ENCODE data around the gene OGDHL.
"Not testable (repeated sequence)": the region's sequence is repeated elsewhere in the genome, so short reads cannot be mapped to it uniquely, and the experiment has no call there.

The OGDHL gene

DNA sequence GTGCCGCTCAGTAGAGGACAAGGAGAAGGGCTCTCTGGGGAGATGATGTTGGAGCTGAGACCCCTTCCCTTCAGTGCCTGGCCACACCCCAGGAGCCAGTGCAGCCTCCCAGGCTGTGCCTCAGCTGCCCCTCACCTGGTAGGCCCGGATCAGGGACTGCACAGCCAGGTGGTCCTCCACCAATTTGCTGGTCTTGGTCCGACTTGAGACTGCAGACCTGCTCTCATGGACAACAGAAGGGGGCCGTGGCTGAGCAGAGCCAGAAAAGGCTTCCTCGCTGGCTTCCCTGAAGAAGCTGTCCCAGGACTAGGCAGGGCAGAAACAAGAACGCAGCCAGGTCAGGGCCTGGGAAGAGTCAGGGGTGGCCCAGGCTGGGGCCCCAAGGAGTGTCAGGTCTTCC lies 5.5 kb downstream of the OGDHL start:
- Histone ChIP-seq H3K9me3 (ENCODE audit: control insufficient read depth, insufficient read depth, low read length) (no peaks in the 10 kb centered on the region), H3K4me1 (ENCODE audit: control insufficient read depth, insufficient read depth, low read length) (0 out of 2 replicates have a peak, but pooled peaks cover 5% of the 10 kb centered on the region), H3K27ac (ENCODE audit: low read depth, low read length) (no peak overlapping the region), H3K36me3 (ENCODE audit: control insufficient read depth, insufficient read depth, low read length) (peaks cover 19% of the 10 kb centered on the region), H3K4me3 (ENCODE audit: low read depth, low read length) (no peak overlapping the region), H3K27me3 (ENCODE audit: control insufficient read depth, insufficient read depth, low read length) (0 out of 2 replicates have a peak, but pooled peaks cover 4% of the 10 kb centered on the region), H3K9ac (ENCODE audit: low read depth, low read length) (no peak overlapping the region)

DNA sequence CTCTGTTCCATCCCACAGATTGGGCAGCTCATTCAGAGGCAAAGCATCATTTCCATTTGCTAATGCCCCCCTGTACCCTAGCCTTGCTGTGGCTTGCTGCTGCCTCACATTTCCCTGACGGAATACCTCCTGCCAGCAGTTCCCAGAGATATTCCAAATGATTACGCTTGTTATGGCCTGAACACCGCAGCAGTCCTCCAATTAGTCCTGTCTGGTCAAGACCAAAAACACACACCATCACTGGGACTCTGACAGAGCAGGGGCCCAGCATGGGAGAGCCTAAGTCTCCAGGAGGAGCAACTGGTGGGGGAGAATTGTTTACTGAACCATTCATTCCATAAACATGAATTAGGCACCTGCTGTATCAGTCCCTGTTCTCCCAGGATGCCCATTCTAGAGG lies 6.1 kb downstream of the OGDHL start:
- Histone ChIP-seq H3K9me3 (ENCODE audit: control insufficient read depth, insufficient read depth, low read length) (no peaks in the 10 kb centered on the region), H3K27me3 (ENCODE audit: control insufficient read depth, insufficient read depth, low read length) (0 out of 2 replicates have a peak, but pooled peaks cover 4% of the 10 kb centered on the region), H3K9ac (ENCODE audit: low read depth, low read length) (no peak overlapping the region), H3K36me3 (ENCODE audit: control insufficient read depth, insufficient read depth, low read length) (peaks cover 21% of the 10 kb centered on the region), H3K4me3 (ENCODE audit: low read depth, low read length) (no peak overlapping the region), H3K4me1 (ENCODE audit: control insufficient read depth, insufficient read depth, low read length) (no peaks in the 10 kb centered on the region), H3K27ac (ENCODE audit: low read depth, low read length) (no peak overlapping the region)

DNA sequence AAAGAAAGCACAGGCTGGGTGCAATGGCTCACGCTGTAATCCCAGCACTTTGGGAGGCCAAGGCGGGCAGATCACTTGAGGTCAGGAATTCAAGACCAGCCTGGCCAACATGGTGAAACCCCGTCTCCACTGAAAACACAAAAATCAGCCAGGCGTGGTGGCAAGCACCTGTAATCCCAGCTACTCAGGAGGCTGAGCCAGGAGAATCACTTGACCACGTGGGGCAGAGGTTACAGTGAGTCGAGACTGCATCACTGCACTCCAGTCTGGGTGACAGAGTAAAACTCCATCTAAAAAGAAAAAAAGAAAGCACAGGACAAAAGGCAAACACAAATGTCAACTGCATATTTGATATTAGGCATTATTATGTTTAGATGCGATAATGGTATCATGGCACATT lies 7.2 kb downstream of the OGDHL start:
- not testable (repeated sequence) for H3K4me1 ChIP-seq (ENCODE audit: control insufficient read depth, insufficient read depth, low read length); H3K9me3 ChIP-seq (ENCODE audit: control insufficient read depth, insufficient read depth, low read length); H3K9ac ChIP-seq (ENCODE audit: low read depth, low read length); H3K4me3 ChIP-seq (ENCODE audit: low read depth, low read length); H3K27ac ChIP-seq (ENCODE audit: low read depth, low read length); H3K27me3 ChIP-seq (ENCODE audit: control insufficient read depth, insufficient read depth, low read length)
- peaks cover 24% of the 10 kb centered on the region for H3K36me3 ChIP-seq (ENCODE audit: control insufficient read depth, insufficient read depth, low read length)

DNA sequence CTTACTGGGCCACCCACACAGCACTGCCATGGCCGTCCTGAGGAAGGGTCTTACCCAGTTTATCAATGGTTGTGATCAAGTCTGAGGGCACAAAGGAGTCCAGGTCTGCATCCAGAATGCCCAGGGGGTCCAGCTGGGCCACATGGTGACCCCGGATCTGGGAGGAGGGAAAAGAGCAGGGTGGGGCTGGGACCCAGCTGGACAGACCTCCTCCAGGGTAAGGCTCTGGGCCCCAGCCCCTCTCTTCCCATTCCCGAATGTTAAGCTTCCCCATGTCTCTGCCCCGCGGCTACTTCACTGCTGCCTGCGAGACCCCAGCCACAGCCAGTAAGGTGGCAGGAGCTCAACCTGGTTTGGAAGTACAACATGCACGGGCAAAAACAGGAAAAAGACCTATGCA lies 9.5 kb downstream of the OGDHL start:
- Histone ChIP-seq H3K4me3 (ENCODE audit: low read depth, low read length) (no peak overlapping the region), H3K4me1 (ENCODE audit: control insufficient read depth, insufficient read depth, low read length) (no peaks in the 10 kb centered on the region), H3K27ac (ENCODE audit: low read depth, low read length) (no peak overlapping the region), H3K9ac (ENCODE audit: low read depth, low read length) (no peak overlapping the region), H3K9me3 (ENCODE audit: control insufficient read depth, insufficient read depth, low read length) (no peaks in the 10 kb centered on the region), H3K27me3 (ENCODE audit: control insufficient read depth, insufficient read depth, low read length) (no peaks in the 10 kb centered on the region), H3K36me3 (ENCODE audit: control insufficient read depth, insufficient read depth, low read length) (peaks cover 28% of the 10 kb centered on the region)

DNA sequence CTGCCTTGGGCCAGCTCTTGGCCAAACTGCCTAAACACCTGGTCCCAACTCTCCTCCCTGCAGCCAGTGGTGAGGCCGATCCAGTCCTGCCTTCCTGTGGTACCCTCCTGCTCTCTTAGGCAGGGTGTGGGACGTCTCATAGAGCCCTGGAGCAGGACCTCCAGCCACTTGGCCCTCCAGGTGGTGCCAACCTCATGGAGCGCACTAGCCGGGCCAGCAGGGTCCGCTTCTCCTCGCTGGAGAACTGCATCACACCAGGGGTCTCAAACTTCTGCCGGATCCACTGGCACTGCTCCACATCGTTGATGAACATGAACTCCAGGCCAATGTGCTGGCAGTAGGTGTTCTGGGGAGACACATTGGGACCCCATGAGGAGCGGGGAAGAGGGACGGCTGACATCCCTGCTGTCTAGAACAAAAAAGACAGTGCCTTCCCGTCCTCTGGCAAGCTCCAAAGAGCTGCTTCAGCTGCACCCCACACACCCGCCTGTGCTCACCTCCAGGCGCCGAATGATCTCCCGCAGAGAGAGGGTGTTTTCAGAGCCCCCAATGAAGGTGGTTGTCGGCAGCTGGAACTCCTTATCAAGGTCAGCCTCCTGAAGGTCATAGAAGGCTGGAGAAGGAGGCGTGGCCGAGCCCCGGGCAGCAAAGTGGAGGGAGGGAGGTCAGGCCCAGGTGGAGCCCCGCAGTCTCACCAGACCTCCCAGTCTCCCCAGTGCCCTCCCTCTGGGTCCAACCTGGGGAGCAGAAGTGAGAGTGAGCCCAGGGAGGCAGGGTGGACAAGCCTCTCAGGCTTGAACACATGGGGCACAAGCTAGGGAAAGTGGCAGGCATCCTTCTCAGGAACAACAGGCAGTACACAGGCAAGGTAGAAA lies 10.2 kb downstream of the OGDHL start:
- Histone ChIP-seq H3K9ac (ENCODE audit: low read depth, low read length) (no peak overlapping the region), H3K4me1 (ENCODE audit: control insufficient read depth, insufficient read depth, low read length) (no peaks in the 10 kb centered on the region), H3K9me3 (ENCODE audit: control insufficient read depth, insufficient read depth, low read length) (no peaks in the 10 kb centered on the region)

DNA sequence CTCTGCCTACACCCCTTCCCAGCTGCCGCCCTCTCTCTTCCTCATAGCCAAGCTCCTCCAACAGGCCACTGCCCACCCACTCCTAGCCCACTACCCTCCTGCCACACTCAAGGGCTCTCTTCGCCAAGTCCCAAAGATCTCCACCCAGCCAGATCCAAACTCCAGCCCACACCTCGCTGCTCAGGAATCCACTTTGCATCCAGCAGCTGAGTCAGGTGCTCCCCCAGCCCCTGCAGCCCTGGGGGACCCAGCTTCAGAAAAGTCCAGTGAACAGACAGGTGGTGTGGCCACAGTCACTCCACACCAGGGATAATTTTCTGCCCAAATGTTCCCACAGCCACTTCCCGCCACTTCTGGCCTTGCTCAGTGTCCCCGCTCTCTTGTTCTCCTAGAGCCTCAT lies 10.9 kb downstream of the OGDHL start:
- no peak overlapping the region for H3K9ac ChIP-seq (ENCODE audit: low read depth, low read length)
- no peak overlapping the region for H3K4me3 ChIP-seq (ENCODE audit: low read depth, low read length)
- no peaks in the 10 kb centered on the region for H3K27me3 ChIP-seq (ENCODE audit: control insufficient read depth, insufficient read depth, low read length)
- H3K4me1 ChIP-seq (ENCODE audit: control insufficient read depth, insufficient read depth, low read length) = no peaks in the 10 kb centered on the region
- H3K27ac ChIP-seq (ENCODE audit: low read depth, low read length) = no peak overlapping the region
- H3K9me3 ChIP-seq (ENCODE audit: control insufficient read depth, insufficient read depth, low read length) = no peaks in the 10 kb centered on the region
- peaks cover 35% of the 10 kb centered on the region for H3K36me3 ChIP-seq (ENCODE audit: control insufficient read depth, insufficient read depth, low read length)

More for the DNA sequence above, 10.2 kb downstream of the OGDHL start:
- Histone ChIP-seq H3K27me3 (ENCODE audit: control insufficient read depth, insufficient read depth, low read length) (no peaks in the 10 kb centered on the region), H3K4me3 (ENCODE audit: low read depth, low read length) (no peak overlapping the region), H3K36me3 (ENCODE audit: control insufficient read depth, insufficient read depth, low read length) (peaks cover 33% of the 10 kb centered on the region), H3K27ac (ENCODE audit: low read depth, low read length) (no peak overlapping the region)

DNA sequence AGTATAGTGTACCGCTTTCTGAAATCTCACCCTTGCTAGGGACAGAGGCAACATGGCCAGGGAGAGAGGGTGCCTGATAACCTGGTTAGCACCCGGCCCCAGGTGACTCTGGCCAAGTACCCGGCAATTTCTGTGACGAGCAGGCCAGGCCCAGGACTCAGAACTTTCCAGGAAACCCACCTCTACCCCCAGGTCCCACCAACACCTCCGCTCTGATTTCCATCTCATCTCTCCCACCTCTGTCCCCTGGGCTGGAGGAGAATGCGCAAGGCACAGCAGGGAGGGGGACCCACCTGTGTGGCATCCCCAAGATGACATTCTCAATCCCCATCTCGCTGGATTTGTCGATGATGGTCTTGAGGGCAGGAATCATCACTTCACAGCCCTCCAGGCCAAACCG lies 11.6 kb downstream of the OGDHL start:
- no peaks in the 10 kb centered on the region for H3K4me1 ChIP-seq (ENCODE audit: control insufficient read depth, insufficient read depth, low read length)
- H3K9me3 ChIP-seq (ENCODE audit: control insufficient read depth, insufficient read depth, low read length) = no peaks in the 10 kb centered on the region
- peaks cover 40% of the 10 kb centered on the region for H3K36me3 ChIP-seq (ENCODE audit: control insufficient read depth, insufficient read depth, low read length)
- H3K4me3 ChIP-seq (ENCODE audit: low read depth, low read length) = no peak overlapping the region
- H3K27me3 ChIP-seq (ENCODE audit: control insufficient read depth, insufficient read depth, low read length) = no peaks in the 10 kb centered on the region
- no peak overlapping the region for H3K27ac ChIP-seq (ENCODE audit: low read depth, low read length)
- no peak overlapping the region for H3K9ac ChIP-seq (ENCODE audit: low read depth, low read length)

DNA sequence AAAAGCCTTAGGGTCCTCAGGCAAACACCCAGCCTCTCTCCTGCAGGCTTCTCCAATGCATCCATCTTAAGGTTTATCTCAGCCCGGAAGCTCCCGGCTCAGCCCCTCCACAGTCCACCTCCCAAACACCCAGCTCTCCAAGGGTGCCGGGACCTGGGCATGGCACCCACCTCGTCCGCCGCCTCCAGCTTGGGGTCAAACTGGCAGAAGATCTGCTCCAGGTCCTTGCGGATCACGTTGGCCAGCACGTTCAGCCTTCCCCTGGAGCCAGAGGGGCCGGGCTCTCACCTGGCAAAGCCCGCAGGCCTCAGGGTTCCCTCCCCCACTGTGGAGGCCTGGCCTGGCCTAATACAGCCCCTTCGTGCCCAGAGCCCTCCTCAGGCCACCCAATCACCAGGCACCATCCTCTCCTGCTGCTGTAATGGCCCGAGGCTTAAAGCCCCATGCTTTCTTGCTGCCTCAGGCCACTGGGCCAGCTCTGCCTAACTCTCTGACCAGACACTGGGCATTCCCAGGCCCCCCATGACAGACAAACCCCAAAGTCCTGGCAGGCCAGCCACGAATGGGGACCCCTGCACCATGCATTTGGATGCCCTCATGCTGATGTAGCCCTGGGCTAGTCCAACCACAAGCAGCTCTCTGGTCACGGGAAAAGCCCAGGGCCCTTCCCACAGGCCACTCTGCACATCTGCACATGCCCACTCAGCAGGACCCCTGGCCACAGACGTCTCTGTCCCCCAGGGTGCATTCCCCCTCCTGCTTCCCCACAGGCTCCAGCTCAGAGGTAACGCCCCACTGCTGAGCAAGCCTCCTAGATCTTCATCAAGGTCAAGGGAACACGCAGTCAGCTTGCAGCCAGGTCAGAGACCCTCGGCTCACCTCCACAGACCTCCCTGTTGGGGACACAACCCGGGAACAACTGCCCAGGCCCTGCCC lies 12.3 kb downstream of the OGDHL start:
- Histone ChIP-seq H3K27ac (ENCODE audit: low read depth, low read length) (no peak overlapping the region), H3K27me3 (ENCODE audit: control insufficient read depth, insufficient read depth, low read length) (no peaks in the 10 kb centered on the region), H3K4me3 (ENCODE audit: low read depth, low read length) (no peak overlapping the region), H3K4me1 (ENCODE audit: control insufficient read depth, insufficient read depth, low read length) (no peaks in the 10 kb centered on the region), H3K36me3 (ENCODE audit: control insufficient read depth, insufficient read depth, low read length) (peaks cover 43% of the 10 kb centered on the region), H3K9me3 (ENCODE audit: control insufficient read depth, insufficient read depth, low read length) (no peaks in the 10 kb centered on the region), H3K9ac (ENCODE audit: low read depth, low read length) (no peak overlapping the region)

DNA sequence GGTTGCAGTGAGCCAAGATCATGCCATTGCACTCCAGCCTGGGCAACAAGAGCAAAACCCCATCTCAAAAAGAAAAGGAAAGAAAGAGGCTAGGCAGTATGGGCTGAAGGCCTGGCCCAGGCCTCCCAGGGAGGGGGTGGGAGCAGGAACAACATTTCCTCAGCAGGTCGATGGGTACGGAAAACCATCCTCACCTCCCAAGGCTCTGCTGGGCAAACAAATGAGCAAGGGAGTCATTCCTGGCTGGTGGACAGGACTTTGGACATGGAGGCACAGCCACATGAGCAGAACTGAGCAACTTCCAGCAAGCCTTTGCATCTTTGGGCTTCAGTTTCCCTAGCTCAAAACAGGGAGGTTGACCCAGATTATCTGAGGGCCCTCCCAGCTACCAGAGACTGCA lies 13.0 kb downstream of the OGDHL start:
- no peaks in the 10 kb centered on the region for H3K9me3 ChIP-seq (ENCODE audit: control insufficient read depth, insufficient read depth, low read length)
- H3K27me3 ChIP-seq (ENCODE audit: control insufficient read depth, insufficient read depth, low read length) = no peaks in the 10 kb centered on the region
- no peak overlapping the region for H3K4me3 ChIP-seq (ENCODE audit: low read depth, low read length)
- H3K36me3 ChIP-seq (ENCODE audit: control insufficient read depth, insufficient read depth, low read length) = peaks cover 49% of the 10 kb centered on the region
- H3K27ac ChIP-seq (ENCODE audit: low read depth, low read length) = no peak overlapping the region
- H3K4me1 ChIP-seq (ENCODE audit: control insufficient read depth, insufficient read depth, low read length) = no peaks in the 10 kb centered on the region
- H3K9ac ChIP-seq (ENCODE audit: low read depth, low read length) = no peak overlapping the region

DNA sequence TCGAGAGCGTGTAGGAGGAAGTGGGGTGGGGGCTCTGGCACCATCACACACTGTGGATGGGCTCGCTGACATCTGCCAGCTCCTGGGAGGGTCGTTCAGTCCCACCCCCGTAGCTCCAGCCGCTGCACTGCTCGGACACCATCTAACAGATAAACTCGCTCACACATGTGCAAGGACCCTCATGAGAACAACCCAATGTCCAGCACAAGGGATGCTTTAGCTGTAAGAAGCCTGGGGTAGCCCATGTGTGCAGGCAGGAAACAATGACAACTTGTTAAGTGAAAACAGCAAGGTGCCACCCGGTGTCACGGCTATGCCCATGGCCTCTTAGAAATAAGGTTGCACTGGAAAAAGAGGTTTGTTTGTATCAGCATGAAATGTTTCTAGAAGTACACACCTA lies 14.1 kb downstream of the OGDHL start:
- no peak overlapping the region for H3K4me3 ChIP-seq (ENCODE audit: low read depth, low read length)
- no peaks in the 10 kb centered on the region for H3K27me3 ChIP-seq (ENCODE audit: control insufficient read depth, insufficient read depth, low read length)
- H3K9me3 ChIP-seq (ENCODE audit: control insufficient read depth, insufficient read depth, low read length) = no peaks in the 10 kb centered on the region
- no peaks in the 10 kb centered on the region for H3K4me1 ChIP-seq (ENCODE audit: control insufficient read depth, insufficient read depth, low read length)
- peaks cover 57% of the 10 kb centered on the region for H3K36me3 ChIP-seq (ENCODE audit: control insufficient read depth, insufficient read depth, low read length)
- no peak overlapping the region for H3K9ac ChIP-seq (ENCODE audit: low read depth, low read length)
- no peak overlapping the region for H3K27ac ChIP-seq (ENCODE audit: low read depth, low read length)

DNA sequence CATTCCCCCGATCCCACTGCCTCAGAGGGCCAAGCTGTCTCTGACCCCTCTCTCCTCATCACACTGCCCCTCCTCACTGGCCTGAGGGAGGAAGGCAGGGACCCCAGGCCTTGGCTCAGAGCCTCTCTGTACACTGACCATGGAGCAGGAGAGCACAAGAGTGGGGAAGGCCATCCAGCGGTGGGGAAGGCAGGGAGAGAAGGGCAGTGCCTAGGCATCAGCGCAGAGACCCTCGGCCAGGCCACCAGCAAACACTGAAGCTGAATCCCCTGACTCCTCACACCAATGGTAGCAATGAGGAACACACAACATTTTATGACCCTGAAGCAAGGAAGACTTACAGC lies 14.8 kb downstream of the OGDHL start:
- Histone ChIP-seq H3K27ac (ENCODE audit: low read depth, low read length) (no peak overlapping the region), H3K9ac (ENCODE audit: low read depth, low read length) (no peak overlapping the region), H3K27me3 (ENCODE audit: control insufficient read depth, insufficient read depth, low read length) (no peaks in the 10 kb centered on the region), H3K36me3 (ENCODE audit: control insufficient read depth, insufficient read depth, low read length) (peaks cover 57% of the 10 kb centered on the region), H3K4me3 (ENCODE audit: low read depth, low read length) (no peak overlapping the region), H3K9me3 (ENCODE audit: control insufficient read depth, insufficient read depth, low read length) (no peaks in the 10 kb centered on the region), H3K4me1 (ENCODE audit: control insufficient read depth, insufficient read depth, low read length) (no peaks in the 10 kb centered on the region)
